ENCODE data around the gene IQCC. TPM values are rescaled to one million over a fixed set of nuclear protein-coding genes. Genes with fewer than 3 reads are reported as not detected.
"Not testable (repeated sequence)": the region's sequence is repeated elsewhere in the genome, so short reads cannot be mapped to it uniquely, and the experiment has no call there.

IQCC gene
- polyA plus RNA-seq (ENCODE audit: insufficient read length) = 10.2 TPM
- long read RNA-seq, donor 1, partial matches to known transcripts = 0 of 2 reads
- long read RNA-seq, donor 1, other reads (novel, unspliced or antisense) = 0 of 2 reads
- long read RNA-seq, donor 2, partial matches to known transcripts = 0 of 2 reads
- long read RNA-seq, donor 2, other reads (novel, unspliced or antisense) = 0 of 2 reads
- long read RNA-seq, donor 3, partial matches to known transcripts = 0 of 2 reads
- long read RNA-seq, donor 3, other reads (novel, unspliced or antisense) = 0 of 2 reads
- long read RNA-seq, donor 4, partial matches to known transcripts = 0 of 1 reads
- long read RNA-seq, donor 4, other reads (novel, unspliced or antisense) = 0 of 1 reads
- long read RNA-seq, donor 5 = 0 reads
- long read RNA-seq, donor 6, partial matches to known transcripts = 0 of 3 reads
- long read RNA-seq, donor 6, other reads (novel, unspliced or antisense) = 0 of 3 reads
- long read RNA-seq, donor 7, partial matches to known transcripts = 0 of 2 reads
- long read RNA-seq, donor 7, other reads (novel, unspliced or antisense) = 0 of 2 reads
- long read RNA-seq, donor 8 = 0 reads

DNA sequence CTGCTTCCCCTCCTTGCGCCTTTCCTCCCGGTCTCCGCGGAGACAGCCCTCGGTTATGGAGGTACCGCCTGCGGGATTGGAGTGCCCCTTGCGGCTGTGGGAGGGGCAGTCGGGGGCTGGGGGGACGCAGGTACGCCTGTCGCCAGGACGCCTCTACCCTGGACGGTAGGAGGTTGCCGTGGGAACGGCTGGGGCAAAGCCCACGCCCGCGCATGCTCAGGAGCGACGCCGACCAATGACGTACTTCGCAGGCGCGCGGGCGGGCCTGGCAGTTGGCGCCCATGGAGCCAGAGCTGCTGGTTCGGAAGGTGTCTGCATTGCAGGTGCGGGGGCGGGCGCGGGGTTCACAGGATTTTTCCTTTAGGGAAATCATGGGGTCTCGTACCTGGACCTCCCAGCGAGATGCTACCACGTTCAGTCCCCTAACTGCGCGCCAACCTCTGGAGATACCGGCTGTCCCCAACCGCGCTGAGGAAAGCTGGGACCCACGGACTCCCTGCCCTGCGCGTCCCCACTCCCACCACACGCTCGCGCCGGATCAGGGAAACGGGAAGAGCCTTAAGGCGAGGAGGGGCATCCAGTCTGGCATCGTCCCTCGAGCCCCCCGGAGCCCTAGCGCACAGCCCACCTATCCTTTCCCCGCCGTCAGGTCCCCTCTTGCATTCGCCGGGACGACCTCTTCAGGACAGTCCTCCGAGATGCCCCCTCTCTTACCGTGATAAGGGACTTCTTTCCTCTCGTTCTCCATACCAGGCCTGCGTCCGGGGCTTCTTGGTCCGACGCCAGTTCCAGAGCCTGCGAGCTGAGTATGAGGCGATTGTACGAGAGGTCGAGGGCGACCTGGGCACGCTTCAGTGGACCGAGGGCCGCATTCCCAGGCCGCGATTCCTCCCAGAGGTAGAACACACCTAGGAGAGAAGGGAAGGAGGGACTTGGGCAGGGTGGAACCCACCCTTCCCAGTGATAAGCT, at the start of gene IQCC:
IQCC (plus strand) TSS at position 271 of the 970 bp plus-strand sequence; CDS start at position 282, 11 bp downstream.
- DNase-seq = peak; percentile 88

DNA sequence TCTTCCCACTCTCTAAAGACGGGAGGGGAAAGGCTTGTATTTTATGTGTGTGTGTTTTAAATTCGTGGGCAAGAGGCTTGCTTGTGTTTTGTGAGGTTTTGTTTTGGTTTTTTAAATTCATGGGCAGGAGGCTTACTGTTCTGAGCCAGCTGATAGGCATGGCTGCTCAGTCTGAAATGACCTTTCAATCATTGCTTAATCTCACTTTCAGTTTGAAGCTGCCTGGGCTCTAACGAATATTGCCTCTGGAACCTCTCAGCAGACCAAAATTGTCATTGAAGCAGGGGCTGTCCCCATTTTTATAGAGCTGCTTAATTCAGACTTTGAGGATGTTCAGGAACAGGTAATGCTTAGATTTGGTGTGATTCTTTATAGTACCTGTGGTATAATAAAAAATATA, 46.3 kb upstream of the IQCC start:
- no peak for DNase-seq

DNA sequence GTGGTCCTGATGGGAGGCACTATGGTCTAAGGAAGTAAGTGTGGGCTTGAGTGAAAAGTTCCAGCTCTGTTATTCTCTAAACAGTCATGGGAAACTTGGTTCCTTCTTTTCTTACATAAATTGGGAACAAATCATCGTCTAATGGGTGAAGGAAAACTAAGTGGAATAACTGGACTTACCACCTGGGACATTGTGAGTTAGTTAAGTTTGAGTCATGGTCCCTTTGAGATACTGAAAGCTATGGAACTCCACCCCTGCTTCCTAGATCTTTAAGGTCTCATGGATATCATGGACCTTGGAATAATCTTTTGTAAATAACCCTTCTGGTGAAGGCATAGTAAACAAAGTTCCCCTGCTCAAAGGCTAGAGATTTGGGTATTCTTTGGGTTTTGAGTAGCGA, 42.1 kb upstream of the IQCC start:
- DNase-seq = no peak

DNA sequence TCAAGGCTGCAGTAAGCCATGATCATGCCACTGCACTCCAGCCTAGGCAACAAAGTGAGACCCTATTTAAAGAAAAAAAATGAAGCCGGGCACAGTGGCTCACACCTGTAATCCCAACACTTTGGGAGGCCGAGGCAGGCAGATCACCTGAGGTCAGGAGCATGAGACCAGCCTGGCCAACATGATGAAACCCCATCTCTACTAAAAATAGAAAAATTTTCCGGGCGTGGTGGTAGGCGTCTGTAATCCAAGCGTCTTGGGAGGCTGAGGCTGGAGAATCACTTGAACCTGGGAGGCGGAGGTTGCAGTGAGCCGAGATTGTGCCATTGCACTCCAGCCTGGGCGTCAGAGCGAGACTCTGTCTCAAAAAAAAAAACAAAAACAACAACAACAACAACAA, 39.8 kb upstream of the IQCC start:
- DNase-seq = not testable (repeated sequence)

DNA sequence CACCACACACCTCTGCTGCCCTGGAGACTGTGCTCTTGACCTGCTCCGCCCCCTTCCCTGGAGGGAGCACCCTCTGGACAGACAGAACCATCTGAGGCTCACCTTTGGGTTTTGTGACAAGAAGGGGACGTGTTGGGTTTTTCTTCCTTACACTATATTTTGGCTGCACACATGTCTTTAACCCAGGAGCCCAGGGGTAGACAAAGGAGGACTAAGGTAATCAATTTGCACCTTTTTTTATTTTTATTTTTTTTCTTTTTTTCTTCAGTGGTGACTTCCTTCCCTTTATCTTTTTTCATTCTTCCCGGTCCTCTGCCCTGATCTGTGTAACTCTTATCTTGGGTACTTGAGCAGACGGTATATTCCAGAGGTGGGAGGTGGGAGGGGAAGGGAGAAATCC, 34.5 kb upstream of the IQCC start:
- no peak for DNase-seq

DNA sequence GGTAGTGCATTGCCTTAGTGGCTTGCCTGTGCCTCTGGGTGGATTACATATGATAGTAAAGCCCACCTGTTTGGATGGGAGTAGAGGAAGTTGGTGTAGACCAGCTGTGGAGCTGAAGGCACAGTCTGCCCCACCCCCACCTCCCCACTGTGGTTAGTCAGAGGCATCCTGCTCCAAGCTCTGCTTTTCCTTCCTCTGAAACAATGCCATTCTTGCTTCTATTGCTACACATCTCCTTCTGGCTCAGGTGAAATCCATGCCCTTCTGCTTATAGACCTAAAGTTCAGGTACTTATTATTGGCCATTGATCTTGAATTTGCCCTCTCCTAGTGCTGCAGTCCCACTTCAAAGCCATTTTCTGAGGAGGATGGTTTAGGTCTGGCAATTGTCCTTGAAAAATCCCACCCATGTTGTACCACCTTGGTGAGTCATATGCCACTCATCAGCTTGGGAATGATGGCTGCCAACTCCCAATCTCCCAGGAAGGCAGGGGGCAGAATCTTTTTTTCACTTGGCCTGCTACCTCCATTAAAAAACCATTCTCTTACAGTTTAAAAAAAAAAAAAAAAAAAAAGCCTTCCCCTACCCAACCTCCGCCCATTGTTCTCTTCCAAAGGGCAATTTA, 32.7 kb upstream of the IQCC start:
- DNase-seq = no peak

DNA sequence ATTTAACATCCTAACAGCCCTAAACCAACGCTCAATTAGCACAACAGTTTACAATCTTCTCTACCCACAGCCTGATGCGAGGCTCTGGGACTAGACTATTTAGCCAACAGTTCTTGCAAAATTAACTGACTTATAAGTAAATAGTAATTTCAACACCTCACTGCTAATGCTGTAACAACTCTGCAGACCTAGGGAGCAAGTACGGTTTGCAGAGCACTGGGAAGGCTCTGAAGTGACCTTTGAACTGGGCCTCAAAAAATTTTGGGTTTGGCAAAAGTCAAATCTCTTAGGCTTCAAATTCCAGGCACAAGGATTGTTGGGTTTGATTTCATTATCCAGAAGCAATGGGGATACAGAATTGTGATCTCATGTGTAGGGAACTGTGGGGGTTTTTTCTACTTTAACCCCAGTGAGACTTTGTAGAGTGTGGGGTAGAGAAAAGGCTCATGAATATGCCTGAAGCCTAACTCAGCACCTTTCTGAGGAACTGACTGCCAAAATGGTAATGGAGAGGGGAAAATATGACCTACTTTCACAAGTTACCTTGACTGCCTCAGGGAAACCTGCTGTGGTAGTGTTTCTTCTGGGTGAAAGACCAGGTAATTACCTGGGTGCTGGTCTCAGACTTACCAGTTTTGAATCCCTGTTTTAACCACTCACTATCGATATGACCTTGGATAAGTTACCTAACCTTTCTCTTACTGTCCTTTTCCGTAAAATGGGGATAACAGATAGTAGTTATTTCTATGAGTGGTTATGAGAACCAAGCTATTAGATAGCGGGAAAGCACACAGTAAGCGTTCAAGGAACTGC, 26.9 kb upstream of the IQCC start:
- DNase-seq = no peak

DNA sequence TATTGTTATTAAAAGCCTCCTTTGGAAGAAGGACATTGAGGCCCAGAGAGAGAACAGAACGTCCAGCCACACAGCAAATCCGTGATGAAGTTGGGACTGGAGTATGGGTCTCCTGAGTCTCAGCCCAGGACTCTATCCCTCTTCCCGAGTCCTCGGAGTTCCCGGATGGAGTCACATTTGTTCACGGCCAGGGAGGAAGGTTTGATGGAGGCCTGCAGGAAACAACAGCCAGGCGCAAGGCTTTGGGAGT, 26.4 kb upstream of the IQCC start:
- DNase-seq = no peak

DNA sequence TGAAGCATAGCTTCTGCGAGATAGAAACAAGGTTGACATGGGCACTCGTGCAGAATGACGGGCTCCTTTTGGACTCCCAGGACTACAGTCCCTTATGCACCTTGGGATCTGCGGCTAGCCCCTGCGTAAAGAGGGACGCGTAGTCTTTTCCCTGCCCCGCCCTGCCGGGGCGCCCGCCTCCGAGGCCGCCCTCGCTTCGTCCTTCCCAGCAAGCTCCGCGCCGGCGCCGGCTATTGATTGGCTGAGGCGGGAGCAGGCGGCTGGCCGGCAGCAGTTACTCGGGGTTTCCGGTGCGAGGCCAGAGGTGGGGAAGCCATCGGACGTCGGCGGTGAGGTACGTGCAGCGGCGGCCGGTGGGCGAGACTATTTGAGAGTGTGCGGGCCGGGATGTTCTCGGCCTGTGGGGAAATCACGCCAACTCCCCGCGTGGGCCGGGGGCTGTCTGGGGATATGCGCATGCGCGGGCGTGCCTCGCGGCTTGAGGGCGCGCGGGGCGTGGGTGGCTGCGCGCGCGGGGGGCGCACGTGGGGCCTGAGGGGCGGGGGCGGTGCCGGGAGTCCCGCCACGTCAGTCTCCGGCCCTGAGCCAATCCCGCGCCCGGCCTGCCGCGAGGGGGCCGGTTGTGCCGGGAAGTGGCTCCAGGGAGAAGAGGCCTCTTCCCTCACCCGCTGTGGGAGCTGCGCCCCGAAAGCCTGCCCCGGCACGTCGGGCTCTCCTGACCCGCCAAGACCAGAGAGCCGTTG, 25.9 kb upstream of the IQCC start, which contains the start of gene TXLNA:
TXLNA (plus strand) TSS at position 233 of the 743 bp plus-strand sequence. CDS start 671 bp downstream, outside the sequence.
- peak; percentile 89 for DNase-seq

DNA sequence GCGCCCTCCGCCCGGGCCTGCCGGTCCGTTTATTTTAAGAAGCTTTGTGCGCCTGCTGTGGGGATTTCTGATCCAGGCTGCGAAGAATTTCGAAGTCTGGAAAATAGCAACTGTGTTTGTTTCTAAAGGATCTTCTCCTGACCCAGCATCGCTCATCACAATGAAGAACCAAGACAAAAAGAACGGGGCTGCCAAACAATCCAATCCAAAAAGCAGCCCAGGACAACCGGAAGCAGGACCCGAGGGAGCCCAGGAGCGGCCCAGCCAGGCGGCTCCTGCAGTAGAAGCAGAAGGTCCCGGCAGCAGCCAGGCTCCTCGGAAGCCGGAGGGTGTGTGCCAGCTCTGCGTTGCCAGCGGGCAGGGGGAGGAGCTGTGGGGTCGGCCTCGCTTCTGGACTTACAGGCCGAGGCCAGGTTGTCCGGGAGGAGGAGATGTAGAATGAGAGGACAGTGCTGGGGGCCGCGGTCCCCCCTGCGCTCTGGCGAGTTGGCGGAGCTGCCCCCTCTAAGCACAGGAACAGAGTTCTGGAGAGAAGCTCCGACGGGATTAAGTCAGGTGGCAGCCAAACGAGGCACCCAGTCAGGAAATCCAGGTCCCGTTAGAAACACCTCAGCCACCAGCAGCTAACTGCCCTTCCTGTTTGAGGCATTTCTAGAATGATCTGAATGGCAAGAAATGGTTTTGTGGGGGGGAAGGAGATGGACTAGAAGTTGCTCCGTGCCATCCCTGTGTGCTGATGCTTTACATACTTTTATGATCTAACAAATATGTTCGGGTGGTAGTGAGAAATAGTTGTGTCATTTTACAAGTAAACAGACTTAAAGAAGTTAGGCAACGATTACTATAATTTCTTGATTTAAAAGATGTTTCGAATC, 25.0 kb upstream of the IQCC start:
- no peak for DNase-seq

DNA sequence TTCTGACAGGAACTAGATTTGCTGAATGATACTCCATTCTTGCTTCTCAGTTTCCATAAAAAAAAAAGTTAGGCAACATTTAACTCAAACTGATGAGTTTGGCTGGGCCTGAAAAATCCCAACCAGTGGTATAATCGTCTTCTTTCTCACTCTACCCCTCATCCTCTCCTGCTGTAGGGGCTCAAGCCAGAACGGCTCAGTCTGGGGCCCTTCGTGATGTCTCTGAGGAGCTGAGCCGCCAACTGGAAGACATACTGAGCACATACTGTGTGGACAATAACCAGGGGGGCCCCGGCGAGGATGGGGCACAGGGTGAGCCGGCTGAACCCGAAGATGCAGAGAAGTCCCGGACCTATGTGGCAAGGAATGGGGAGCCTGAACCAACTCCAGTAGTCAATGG, 24.4 kb upstream of the IQCC start:
- DNase-seq = no peak

DNA sequence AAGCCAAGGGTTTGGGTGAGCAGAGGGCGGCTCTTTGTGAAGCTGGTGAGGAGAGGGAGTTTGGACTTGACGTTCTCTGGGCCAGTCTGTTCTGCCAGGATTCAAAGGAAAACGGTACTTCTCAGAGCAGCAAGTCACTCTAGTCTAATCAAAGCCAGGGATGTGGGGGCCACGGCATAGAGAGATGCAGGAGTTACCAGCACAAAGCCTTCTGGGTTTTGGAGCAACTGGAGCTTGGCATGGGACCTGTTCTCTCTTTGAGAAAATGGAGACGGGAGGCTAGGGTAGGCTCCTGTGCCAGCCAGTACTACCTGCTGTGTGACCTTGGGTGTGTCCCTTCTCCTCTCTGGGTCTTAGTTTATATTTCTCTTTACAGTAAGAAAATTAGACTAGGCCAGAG, 23.9 kb upstream of the IQCC start:
- no peak for DNase-seq

DNA sequence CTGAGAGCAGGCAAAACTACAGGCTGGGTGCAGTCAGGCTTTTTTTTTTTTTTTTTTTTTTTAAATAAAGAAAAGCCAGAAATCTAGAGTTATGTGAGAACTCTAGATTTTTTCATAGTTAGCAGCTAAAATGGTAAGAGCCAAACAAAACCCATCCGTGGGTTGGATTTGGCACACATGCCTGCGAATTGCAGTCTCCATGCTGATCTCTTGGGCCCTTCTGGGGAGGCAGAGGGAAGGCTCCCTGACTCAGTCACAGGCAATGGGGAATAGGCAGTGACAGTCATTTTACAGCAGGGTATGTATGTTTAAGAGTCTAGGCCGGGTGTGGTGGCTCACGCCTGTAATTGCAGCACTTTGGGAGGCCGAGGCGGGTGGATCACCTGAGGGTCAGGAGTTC, 23.4 kb upstream of the IQCC start:
- no peak for DNase-seq

DNA sequence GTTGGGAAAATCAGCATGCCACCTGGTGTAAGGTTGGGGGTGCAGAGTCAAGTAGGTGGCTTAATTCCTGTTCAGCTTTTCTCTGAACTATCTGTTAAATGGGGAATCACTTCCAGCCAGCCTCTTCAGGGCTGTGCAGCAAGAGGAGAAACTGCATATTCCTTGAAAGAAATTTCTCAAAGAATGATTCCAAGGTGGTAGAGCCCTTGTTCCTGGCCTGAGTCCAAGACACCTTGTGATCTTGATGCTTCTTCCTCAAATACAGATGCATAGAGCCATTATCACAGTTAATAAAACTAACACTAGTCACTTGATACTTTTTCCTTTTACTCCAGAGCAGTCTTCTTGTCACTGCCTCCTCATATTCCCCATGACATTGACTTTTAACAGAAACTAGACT, 20.8 kb upstream of the IQCC start:
- no peak for DNase-seq

DNA sequence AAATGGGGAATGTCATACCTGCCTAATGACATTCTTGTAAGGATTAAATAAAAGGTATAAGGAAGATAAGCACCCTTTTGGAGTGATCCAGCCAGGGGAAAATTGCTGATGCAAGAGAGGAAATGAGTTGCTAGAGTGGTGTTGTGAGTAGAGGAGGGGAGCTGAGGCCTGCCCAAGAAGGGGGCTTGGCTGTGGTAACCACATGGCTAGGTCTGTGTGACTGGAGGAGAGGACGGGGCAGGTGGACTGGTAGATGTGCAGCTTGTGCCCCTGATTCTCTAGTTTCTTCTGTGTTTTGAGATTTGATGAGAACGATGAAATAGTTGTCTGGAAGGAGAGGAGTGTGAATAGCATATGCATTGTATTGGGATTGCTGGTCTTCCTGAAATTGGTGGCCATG, 19.4 kb upstream of the IQCC start:
- no peak for DNase-seq

DNA sequence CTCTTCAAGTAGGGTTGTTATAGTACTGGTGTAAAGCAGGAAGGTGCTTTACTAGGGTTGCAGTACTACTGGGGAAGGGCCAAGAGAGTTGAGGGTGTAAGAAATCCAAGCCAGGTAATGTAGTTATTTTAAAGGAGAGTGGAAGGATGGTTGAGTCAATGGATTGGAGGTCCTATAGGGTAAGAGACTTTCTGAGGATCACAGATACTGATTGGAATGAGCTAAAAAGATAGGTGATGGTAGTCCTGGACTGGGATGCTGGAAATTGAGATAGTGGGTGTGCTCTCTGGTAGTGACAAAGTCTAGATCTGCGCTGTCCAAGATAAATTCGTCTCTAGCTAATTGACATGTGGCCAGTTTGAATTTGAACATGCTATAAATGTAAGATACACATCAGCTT, 19.0 kb upstream of the IQCC start:
- no peak for DNase-seq

DNA sequence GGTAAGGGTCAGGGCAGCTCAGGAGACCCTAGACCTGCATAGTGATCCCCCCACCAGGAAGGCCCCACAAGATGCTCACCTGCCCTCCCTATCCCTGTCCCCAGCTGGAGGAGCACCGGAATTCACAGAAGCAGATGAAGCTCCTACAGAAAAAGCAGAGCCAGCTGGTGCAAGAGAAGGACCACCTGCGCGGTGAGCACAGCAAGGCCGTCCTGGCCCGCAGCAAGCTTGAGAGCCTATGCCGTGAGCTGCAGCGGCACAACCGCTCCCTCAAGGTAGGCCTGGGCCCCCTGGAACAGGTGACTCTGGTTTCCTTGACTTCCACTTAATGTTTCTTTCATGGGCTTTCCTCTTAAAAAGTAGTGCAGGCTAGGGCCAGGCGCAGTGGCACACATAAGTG, 17.6 kb upstream of the IQCC start:
- DNase-seq = no peak

DNA sequence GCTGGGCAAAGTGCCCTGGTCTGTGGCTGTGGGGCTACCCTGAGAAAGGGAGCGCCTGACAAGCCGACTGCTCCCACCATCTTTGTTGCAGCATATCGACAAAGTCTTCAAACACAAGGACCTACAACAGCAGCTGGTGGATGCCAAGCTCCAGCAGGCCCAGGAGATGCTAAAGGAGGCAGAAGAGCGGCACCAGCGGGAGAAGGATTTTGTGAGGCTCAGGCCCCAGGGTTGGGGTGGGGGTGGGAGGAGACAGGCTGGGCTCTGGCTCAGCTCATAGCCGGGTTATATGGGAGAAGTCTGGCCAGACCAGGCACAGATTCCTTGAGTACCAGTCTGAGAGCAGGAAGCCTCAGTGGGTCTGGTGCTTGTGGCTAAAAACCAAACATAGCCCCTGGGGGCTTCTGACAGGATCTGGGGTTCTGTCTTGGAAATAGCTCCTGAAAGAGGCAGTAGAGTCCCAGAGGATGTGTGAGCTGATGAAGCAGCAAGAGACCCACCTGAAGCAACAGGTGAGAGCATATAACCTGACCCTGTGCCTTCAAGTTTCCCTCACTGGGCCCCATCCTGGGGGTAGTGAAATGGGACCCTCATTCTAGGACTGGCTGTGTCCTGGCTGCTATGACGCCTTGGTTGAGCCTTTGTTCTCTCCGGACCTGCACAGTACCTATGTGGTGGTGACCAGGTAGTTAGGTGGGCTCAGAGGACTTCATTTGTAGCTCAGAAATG, 13.1 kb upstream of the IQCC start:
- DNase-seq = no peak

DNA sequence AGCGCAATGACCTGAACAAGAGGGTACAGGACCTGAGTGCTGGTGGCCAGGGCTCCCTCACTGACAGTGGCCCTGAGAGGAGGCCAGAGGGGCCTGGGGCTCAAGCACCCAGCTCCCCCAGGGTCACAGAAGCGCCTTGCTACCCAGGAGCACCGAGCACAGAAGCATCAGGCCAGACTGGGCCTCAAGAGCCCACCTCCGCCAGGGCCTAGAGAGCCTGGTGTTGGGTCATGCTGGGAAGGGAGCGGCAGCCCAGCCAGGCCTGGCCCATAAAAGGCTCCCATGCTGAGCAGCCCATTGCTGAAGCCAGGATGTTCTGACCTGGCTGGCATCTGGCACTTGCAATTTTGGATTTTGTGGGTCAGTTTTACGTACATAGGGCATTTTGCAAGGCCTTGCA, 10.5 kb upstream of the IQCC start:
- no peak for DNase-seq
